ENCODE measurements around the gene BRINP1. TPM values are rescaled to one million over a fixed set of nuclear protein-coding genes. Genes with fewer than 3 reads are reported as not detected.

BRINP1 gene
- total RNA-seq, 1 donor from 2014 or later = 0.79 TPM

DNA sequence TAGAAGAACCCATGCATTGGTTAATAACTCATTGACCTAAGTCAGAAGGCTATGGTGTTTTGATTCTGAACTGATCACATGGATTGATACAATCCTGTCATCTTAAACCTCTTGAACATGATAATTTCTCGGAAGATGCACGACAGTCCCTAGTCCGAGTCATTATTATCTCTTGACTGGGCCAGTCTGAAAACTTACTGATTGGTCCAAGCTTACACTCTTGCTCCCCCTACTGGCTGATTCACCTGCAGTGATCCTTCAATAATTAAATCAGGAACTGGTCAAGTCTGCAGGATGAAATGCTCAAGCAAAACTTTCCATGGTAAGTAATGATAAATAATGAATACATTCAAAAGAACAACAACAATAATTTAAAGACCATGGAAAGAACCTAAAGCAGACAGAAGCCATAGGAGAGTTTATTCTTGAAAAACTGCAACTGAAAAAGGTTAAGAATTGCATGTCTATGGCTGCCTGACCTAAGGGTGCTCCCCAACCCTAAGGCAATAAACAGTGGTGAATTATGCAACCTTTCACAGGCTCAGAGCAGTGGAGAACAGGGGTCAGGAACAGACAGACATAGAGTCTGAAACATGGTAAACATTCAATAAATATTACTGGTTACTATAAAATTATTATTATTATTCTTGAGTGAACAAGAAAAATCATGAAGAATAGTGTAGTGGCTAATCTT is 79.3 kb downstream of the BRINP1 start:
- Mint-ChIP-seq H3K36me3 (ENCODE audit: insufficient read depth) (no peaks in the 10 kb centered on the region), H3K27me3 (peaks cover 7% of the 10 kb centered on the region), H3K27ac (no peak overlapping the region), H3K4me1 (ENCODE audit: low read depth) (no peaks in the 10 kb centered on the region), H3K4me3 (ENCODE audit: low read depth) (no peak overlapping the region), H3K9me3 (ENCODE audit: low read depth) (no peaks in the 10 kb centered on the region)
- TF ChIP-seq, protein P1, sequence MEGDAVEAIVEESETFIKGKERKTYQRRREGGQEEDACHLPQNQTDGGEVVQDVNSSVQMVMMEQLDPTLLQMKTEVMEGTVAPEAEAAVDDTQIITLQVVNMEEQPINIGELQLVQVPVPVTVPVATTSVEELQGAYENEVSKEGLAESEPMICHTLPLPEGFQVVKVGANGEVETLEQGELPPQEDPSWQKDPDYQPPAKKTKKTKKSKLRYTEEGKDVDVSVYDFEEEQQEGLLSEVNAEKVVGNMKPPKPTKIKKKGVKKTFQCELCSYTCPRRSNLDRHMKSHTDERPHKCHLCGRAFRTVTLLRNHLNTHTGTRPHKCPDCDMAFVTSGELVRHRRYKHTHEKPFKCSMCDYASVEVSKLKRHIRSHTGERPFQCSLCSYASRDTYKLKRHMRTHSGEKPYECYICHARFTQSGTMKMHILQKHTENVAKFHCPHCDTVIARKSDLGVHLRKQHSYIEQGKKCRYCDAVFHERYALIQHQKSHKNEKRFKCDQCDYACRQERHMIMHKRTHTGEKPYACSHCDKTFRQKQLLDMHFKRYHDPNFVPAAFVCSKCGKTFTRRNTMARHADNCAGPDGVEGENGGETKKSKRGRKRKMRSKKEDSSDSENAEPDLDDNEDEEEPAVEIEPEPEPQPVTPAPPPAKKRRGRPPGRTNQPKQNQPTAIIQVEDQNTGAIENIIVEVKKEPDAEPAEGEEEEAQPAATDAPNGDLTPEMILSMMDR (IDR thresholded peaks at IDR 0.05; ENCODE audit: unreplicated experiment) = peak; percentile 88
- peak; percentile 39 for DNase-seq (ENCODE audit: low spot score, unreplicated experiment)

- TF ChIP-seq, protein P1 (IDR thresholded peaks at IDR 0.05; ENCODE audit: unreplicated experiment) = no peak
- Mint-ChIP-seq H3K4me1 (ENCODE audit: low read depth) (peaks cover 12% of the 10 kb centered on the region), H3K9me3 (ENCODE audit: low read depth) (no peaks in the 10 kb centered on the region), H3K27ac (no peak overlapping the region), H3K27me3 (peaks cover 37% of the 10 kb centered on the region), H3K36me3 (ENCODE audit: insufficient read depth) (no peaks in the 10 kb centered on the region), H3K4me3 (ENCODE audit: low read depth) (no peak overlapping the region)
- no peak for DNase-seq (ENCODE audit: low spot score, unreplicated experiment)
Observed at GRCh38 chr9:119284587-119285337, 84.5 kb downstream of the BRINP1 start.

GRCh38 chr9:119284118-119284517 is 85.1 kb downstream of the BRINP1 start:
- no peaks in the 10 kb centered on the region for H3K9me3 Mint-ChIP-seq (ENCODE audit: low read depth)
- no peaks in the 10 kb centered on the region for H3K36me3 Mint-ChIP-seq (ENCODE audit: insufficient read depth)
- no peak overlapping the region for H3K27ac Mint-ChIP-seq
- no peak overlapping the region for H3K4me3 Mint-ChIP-seq (ENCODE audit: low read depth)
- no peak for DNase-seq (ENCODE audit: low spot score, unreplicated experiment)
- H3K4me1 Mint-ChIP-seq (ENCODE audit: low read depth) = peaks cover 12% of the 10 kb centered on the region
- TF ChIP-seq, protein P1 (IDR thresholded peaks at IDR 0.05; ENCODE audit: unreplicated experiment) = peak; percentile 42
- H3K27me3 Mint-ChIP-seq = peaks cover 37% of the 10 kb centered on the region

DNA sequence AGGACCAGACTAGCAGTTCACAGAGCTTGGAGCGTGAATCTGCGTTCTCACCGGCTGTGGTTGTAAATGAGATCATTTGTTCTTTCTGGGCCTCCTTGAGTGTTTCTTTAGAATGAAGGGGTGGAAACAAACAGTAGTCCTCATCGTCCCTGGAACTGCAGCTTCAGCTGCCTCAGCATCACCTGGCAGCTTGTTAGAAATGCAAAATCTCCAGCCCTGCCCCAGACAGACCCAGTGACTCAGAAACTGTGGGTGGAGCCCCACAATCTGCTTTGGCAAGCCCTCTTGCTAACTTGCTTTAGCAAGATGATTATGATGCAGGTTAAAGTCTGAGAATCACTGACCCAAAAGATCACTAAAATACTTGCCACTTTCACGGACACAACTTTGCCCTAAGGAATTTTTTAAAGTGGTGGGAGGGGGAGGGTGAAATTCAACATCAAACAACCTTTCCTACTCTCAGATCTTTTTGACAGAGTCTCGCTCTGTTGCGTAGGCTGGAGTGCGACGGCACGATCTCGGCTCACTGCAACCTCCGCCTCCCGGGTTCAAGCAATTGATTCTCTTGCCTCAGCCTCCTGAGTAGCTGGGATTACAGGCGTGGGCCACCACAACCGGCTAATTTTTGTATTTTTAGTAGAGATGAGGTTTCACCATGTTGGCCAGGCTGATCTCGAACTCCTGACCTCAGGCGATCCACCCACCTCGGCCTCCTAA is 86.0 kb downstream of the BRINP1 start:
- Mint-ChIP-seq H3K4me1 (ENCODE audit: low read depth) (peaks cover 12% of the 10 kb centered on the region), H3K4me3 (ENCODE audit: low read depth) (peak overlapping the region; percentile 22), H3K27ac (no peak overlapping the region), H3K27me3 (peaks cover 37% of the 10 kb centered on the region), H3K36me3 (ENCODE audit: insufficient read depth) (no peaks in the 10 kb centered on the region), H3K9me3 (ENCODE audit: low read depth) (no peaks in the 10 kb centered on the region)
- TF ChIP-seq, protein P1 (IDR thresholded peaks at IDR 0.05; ENCODE audit: unreplicated experiment) = no peak
- DNase-seq (ENCODE audit: low spot score, unreplicated experiment) = no peak

DNA sequence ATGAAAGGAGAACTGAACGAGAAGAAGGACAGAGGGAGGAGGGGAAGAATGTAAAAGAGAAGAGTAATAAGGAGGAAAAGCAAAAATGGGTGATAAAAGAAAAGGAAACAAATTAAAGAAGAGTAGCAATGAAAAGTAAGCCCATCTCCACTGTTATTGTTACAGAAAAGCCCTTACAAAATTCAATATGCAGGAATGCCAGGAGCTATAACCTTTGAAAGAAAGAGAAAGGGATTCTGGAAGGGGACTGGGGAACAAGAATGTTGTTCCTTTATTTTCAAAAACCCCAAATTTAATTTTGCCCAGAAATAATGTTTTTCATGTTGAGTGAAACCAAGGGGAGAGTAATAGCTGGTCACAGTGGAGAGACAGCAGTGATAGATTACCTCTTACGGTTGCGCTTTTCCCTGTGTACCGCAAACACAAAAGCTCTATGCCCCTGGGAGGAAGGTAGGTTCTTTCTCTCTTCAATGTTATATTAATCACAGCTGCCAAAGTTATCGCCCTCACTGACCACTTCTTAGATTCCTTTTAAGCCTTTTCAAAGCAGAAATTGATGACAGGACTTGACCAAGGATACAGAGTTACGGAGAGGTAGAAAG is 86.7 kb downstream of the BRINP1 start:
- Mint-ChIP-seq H3K27me3 (peaks cover 37% of the 10 kb centered on the region), H3K27ac (no peak overlapping the region), H3K4me1 (ENCODE audit: low read depth) (peaks cover 12% of the 10 kb centered on the region), H3K36me3 (ENCODE audit: insufficient read depth) (no peaks in the 10 kb centered on the region), H3K9me3 (ENCODE audit: low read depth) (no peaks in the 10 kb centered on the region), H3K4me3 (ENCODE audit: low read depth) (peak overlapping the region; percentile 22)
- TF ChIP-seq, protein P1 (IDR thresholded peaks at IDR 0.05; ENCODE audit: unreplicated experiment) = no peak
- DNase-seq (ENCODE audit: low spot score, unreplicated experiment) = no peak

Data from progenitor cell of endocrine pancreas (in vitro differentiated cells).